Suprapubic skin (tissue), 4 donors: ENCODE results near the gene CENPS.

Experiments
- CTCF ChIP-seq, 2 donors: fragments of 200-600 bp in 1 of 2; fragments of 450-650 bp in 1 of 2; sonication (generic) in 1 of 2; IDR thresholded peaks; one replicate each; pipeline ENCODE4 v1.5.1; 2016 to 2019; ENCODE audit warnings: antibody characterized with exemption in 2 of 2, mild to moderate bottlenecking in 1 of 2, moderate library complexity in 1 of 2
- POLR2A ChIP-seq, 2 donors: fragments of 450-650 bp; IDR thresholded peaks; one replicate each; pipeline ENCODE4 v1.6.1; 2017; ENCODE audit warnings: antibody characterized with exemption in 2 of 2, mild to moderate bottlenecking in 2 of 2, moderate library complexity in 2 of 2
- POLR2AphosphoS5 ChIP-seq, 3 donors: sonication (generic); formaldehyde crosslinking; IDR thresholded peaks; one replicate each; pipeline ENCODE4 v1.6.1; 2017; ENCODE audit warnings: antibody characterized with exemption in 3 of 3

- TF ChIP-seq POLR2AphosphoS5 (IDR thresholded peaks at IDR 0.05): no peak
- TF ChIP-seq POLR2A (IDR thresholded peaks at IDR 0.05): no peak
- TF ChIP-seq CTCF (IDR thresholded peaks at IDR 0.05): no peak
Observed at GRCh38 chr1:10437052-10437451, 6.8 kb downstream of the CENPS start.
